GM18868 (cell line): ENCODE data around the gene CD52.
A peak's percentile ranks its signal among the peaks of the same experiment; 100 is the strongest.
"Not testable (repeated sequence)": the region's sequence is repeated elsewhere in the genome, so short reads cannot be mapped to it uniquely, and the experiment has no call there.

Experiments used
- ATAC-seq: cut with Tn5 transposase; IDR thresholded peaks from one replicate; pipeline ENCODE4 v1.9.1; 2021; ENCODE audit warnings: mild to moderate bottlenecking, moderate library complexity; ENCODE audit not compliant: unreplicated experiment

The CD52 gene

GRCh38 chr1:26283871-26284596 lies 33.7 kb upstream of the CD52 start:
- no peak for ATAC-seq

DNA sequence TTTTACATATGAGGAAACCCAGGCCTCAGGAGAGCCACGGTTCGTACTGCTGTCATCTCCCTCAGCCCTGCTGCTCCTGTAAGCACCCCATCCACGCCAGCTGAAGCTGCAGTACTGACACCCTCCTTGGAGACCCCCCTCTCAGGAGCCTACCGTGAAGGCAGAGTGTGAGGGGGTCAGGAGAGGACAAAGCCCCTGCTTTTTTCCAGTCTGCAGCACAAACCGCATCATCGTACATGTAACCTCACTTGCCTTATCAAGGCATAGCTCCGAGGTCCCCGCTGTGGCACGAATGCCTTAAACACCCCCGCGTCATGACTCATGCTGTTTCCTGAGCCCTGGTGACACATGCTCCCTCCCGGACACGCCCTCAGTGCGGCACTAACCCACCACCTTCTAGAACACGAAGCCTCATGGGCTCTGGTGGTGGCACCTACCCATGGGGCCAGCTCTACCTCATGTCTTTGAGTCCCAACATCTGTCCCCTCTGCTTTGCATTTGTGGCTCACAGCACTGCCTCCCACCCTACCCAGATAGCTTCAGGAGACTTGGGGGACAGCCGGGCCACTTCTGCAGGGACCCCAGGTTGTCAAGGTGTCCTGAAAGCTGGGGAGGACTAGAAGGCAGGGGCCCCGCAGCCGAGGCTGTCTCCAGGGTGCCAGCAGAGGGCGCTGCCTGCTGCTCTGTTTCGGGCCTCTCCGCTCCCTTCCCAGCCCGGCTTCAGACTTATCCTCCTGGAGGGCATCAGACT lies 33.0 kb upstream of the CD52 start:
- ATAC-seq = peak; percentile 33

GRCh38 chr1:26285366-26286063 lies 32.2 kb upstream of the CD52 start:
- no peak for ATAC-seq

- no peak for ATAC-seq
These were observed 31.7 kb upstream of the CD52 start for GRCh38 chr1:26286064-26286416.

DNA sequence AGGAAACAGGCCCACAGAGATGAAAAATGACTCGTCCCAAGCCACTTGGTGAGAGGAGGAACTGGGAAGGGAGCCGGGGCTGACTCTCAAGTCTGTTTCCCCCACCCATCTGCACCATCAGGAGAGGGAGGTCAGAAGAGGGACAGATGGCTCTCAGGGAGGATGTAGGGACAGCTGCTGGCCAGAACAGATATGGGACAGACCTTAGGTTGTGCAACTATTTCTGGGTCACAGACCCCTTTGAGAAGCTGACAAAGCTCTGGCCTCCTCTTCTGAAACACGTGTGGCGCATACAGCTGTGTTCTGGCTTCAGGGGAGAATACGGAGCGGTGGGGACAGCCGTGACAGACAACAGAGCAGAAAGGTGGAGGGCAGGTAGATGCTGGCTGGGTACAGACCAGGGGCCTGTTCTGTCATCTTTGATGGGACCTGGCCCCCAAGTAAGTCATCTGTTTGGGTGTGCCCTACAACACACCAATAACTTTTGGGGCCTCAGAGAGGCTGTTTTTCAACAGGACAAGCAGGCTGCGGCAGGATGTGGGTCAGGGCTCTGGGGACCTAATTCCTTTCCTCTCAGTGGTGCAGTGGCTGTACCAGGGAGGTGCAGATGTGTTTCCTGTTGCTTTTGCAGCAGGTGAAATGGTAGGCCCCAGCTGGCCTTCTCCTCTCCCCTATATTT lies 30.6 kb upstream of the CD52 start:
- ATAC-seq = no peak

GRCh38 chr1:26287811-26288210 lies 29.9 kb upstream of the CD52 start:
- ATAC-seq = no peak

DNA sequence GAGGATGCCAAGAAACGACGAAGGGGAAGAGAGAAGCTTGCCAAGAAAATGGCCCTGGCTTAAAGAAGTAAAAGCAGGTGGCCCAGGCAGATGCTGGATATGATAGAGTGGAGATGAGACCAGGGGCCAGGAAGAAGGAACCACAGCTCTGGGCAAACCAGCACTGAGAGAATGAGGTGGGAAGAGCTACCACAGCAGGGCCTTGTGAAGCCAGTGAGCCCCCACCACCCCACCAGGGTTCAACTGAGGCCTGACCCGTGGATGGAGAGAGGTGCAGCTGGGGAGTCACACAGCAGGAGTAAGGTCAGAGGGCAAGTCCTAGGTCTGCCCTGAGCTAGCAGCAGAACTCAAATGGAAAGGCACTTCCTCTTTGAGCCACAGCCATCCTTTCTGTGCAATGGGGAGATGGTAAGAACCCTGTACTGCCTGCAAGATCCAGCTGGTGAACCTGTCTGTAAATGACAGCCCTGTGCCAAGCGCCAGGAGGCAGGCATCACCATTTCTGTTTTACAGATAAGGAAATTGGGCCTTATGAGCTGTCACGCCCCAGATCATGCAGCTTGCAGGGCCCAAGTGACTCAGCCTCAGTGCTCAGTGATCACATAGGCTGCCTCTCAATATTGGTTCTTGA lies 29.3 kb upstream of the CD52 start:
- ATAC-seq = no peak

DNA sequence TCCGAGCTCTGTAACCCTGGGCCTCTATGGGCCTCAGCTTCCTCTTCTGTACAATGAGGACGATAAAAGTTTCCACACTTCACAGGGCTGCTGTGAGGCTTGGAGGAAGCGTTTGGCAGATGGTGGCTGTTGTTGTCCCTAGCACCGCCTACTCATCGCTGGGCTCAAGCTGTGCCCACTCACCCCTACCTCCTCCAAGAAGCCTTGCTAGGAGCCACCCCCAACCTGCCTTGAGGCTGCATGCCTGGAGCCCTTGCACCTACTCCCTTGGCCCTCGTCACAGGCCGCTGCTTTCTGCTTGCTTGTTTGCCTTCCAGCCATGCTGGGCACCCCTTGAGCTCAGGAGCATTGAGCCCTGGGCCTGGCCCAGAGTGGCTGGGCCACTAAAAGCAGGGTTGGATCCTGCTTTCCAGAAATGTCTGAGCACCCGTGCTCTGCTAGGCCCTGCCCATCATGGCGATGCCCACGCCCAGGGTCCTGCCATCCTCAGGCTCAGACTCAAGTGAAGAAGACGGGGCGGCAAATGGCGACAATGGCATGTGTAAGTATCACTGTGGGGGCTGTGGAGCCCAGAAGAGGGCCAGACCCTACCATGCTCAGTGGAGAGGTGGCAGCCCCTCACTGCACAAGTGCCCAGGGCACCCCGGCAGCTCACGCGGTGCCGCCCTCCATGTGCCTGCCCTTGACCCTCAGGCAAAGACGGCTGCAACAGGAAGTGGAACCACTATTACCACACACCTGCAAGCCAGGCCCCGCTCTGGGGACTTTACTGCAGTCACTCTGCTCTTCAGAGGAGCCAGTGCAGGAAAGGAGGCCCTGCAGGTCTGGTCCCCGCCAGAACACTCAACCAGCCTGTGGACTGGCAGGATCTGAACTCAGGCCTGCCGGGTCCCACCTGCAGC lies 28.3 kb upstream of the CD52 start:
- ATAC-seq = peak; percentile 40

GRCh38 chr1:26290122-26290881 lies 27.5 kb upstream of the CD52 start:
- ATAC-seq = no peak

DNA sequence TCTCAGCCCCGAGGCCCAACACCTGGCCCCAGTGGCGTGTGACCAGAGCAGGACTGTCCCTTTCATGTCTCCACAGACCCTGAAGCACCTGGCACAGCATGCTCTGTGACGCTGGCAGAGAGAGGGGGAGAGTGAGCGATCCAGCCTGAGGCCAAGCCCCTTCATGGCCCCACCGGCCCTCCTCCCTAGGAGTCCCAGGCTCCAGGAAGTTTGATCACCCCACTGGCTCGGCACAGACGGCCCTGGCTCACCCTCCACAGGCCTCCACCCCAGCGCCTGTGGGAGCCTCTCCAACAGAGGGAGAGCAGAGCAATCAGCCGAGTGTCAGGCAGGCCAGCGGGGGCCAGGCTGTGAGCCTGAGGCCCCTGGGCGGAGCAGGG lies 26.9 kb upstream of the CD52 start:
- no peak for ATAC-seq

DNA sequence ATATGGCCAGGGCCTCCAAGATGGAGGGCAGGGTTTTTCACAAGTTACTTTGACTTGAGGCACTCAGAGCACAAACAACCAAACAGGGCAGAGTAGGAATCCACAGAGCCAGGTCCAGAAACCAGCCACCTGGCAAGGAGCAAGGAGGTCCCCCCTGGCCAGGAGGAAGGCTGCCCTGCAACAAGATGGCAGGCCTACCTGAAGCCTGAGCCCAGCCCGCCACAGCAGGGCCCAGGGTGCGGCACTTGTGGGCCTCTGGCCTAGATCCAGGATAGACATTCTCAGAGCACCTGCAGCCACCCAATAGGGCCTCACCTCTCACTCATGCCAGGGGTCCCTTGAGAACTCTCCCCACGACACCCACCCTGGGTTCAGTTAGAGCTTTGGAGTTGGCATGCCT lies 26.3 kb upstream of the CD52 start:
- ATAC-seq = no peak

GRCh38 chr1:26291939-26292338 lies 25.8 kb upstream of the CD52 start:
- no peak for ATAC-seq

DNA sequence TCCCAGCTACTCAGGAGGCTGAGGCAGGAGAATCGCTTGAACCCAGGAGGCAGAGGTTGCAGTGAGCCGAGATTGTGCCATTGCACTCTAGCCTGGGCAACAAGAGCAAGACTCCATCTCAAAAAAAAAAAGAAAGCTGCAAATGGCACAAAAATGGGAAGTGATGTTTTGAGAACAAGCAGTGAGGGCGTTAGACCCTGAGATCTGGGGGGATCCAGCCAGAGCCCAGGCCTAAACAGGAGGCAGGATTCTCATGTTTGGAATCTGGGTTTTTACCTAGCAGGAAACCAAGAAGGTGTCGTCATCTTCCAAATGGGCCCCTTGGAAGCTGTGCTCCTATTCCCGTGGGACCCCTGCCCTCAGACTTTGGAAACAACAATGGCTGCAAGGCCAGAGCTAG lies 25.0 kb upstream of the CD52 start:
- ATAC-seq = not testable (repeated sequence)

DNA sequence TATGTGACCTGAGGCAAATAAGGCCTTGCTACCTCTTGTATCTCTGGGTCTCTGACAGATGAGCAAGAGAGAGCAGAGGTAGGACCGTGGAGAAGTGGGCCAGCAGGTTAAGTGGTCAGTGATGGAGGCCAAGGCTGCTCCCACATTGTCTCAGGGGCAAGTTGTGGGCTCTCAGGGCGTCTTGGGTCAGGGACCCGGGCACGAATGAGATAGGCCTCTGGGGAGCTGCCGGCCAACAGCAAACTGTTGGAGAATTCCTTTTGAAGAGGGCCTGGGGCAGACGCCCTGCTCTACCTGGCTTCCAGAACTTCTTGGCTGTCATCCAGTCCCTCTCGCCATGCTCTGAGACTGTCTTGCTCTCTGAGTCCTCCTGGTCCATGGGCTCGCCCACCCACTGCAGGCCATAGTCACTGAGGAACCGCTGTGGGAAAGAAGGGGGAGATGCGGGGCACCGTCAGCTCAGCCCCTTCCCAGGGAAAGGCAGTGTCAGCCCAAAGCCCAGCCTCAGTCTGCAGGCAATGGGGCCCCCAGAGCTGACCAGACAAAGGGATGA lies 23.8 kb upstream of the CD52 start:
- ATAC-seq = no peak

GRCh38 chr1:26295194-26296138 lies 22.3 kb upstream of the CD52 start:
- no peak for ATAC-seq

GRCh38 chr1:26296340-26297056 lies 21.3 kb upstream of the CD52 start:
- ATAC-seq = no peak
